Activated CD8-positive, alpha-beta memory T cell treated with anti-CD3 and anti-CD28 coated beads, Interleukin-2, amount 50 U/mL, for 1 hour (primary cell): ENCODE results near the gene MEIOC.
A peak's percentile ranks its signal among the peaks of the same experiment; 100 is the strongest.
"Not testable (repeated sequence)": the region's sequence is repeated elsewhere in the genome, so short reads cannot be mapped to it uniquely, and the experiment has no call there.

Experiments
- DNase-seq: peaks from one replicate; pipeline ENCODE4 v3.0.0-alpha.2; 2020; ENCODE audit errors: extremely low read depth

Gene MEIOC

DNA sequence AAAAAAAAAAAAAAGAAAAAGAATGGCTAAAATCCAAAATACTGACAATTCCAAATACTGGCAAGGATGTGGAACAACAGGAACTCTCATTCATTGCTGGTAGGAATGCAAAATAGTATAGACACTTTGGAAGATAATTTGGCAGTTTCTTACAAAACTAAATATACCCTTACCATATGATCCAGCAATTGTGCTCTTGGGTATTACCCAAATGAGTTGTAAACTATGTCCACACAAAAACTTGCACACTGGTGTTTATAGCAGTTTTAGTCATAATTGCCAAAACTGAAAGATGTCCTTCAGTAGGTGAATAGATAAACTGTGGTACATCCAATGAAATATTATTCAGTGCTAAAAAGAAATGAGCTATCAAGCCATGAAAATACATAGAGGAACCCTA, 8.5 kb upstream of the MEIOC start:
- no peak for DNase-seq

DNA sequence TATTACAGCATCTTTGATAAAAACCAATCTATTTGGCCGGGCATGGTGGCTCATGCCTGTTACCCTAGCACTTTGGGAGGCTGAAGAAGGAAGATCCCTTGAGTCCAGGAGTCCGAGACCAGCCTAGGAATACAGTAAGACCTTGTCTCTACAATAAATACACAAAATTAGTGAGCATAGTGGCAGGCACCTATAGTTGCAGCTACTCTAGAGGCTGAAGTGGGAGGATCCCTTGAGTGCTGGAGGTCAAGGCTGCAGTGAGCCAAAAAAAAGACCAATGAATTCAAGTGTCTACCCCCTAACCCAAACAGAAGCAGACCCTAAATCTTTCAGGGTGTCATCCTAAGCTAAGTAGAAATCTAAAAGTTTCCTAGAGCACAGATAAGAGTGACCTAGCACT, 7.3 kb upstream of the MEIOC start:
- no peak for DNase-seq

DNA sequence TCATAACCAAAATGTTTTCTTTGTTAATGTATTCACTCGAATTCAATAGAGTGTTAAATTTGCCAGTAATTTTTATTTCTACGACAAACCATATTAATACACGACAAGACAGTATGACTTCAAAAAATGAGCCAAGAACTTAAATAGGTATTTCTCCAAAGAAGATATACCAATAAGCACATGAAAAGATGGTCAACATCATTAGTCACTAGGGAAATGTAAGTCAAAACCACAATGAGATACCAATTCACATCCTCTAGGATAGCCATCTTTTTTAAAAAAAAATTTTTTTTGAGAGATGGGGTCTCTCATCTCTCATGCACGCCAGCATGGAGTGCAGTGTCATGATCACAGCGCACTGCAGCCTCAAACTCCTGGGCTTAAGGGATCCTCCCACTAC, 5.0 kb upstream of the MEIOC start:
- DNase-seq, result no peak

DNA sequence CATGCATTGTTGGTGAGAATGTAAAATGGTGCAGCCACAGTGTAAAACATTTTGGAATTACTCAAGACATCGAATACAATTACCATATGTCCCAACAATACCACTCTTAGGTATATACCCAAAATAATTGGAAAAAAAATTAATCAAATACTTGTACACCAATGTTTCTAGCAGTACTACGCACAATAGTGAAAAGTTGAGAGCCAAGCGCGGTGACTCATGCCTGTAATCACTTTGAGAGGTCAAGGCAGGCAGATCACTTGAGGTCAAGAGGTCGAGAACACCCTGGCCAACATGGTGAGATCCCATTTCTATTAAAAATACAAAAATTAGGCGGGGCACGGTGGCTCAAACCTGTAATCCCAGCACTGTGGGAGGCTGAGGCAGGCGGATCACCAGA, 3.5 kb upstream of the MEIOC start:
- DNase-seq, result no peak

DNA sequence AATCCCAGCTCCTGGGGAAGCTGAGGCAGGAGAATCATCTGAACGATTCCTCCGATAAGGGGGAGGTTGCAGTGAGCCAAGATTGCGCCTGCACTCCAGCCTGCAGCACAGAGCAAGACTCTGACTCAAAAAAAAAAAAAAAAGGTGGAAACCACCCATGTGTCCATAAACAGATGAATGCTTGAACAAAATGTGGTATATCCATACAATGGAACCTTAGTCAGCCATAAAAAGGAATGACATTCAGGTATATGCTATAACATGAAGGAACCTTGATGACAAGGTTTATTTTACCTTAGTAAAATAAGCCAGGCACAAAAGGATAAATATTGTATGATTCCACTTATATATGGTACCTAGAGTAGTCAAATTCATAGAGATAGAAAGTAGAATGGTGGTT, 2.9 kb upstream of the MEIOC start:
- DNase-seq, result no peak

DNA sequence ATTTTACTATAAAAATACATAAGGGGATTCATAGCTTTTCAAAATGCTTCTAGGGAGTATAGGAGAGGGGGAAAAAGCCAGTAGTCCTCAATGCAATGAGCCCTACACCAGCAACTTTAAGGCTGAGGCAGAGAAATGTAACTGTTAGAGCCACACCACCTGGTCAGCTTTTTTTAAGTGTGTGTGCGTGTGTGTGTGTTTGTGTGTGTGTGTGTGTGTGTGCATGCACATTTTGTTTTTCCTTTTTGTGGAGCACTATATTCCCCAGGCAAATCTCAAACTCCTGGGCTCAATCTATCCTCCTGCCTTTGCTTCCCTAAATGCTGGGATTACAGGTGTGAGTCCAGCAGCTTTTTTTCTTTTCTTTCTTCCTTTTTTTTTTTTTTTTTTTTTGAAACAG, 2.3 kb upstream of the MEIOC start:
- DNase-seq, result no peak

DNA sequence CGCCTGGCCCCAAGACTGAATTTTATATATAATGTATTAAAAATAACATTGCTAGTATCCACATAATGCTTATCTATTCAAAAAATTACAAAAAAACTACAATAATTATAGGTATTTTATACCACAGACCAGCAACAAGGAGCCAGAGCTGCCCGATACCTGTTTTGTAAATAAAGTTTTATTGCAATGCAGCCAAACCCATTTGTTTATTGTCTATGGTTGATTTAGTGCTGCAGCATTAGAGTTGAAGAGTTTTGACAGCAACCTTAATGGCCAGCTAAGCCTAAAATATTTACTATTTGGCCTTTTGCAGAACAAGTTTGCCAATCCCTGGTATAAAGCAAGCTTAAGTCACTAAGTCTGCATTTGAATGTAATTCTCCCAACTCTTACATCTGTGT, 5.6 kb downstream of the MEIOC start:
- no peak for DNase-seq

DNA sequence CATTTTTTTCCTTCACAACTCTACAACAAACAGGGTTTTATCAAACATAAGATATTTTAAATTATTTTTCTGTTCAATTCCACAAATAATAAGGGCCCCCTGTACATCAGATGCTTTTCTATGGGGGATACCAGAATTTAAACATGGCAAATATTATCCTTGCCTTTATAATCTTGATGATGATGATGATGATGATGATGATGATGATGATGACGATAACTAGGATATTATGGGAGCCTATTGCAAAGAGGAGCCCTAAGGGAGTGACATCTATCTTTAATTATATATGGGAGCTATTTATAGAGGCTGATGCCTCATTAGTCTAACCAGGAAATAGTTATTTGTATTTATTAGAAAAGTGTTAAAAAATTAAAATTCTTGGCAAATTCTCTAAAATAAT, 6.8 kb downstream of the MEIOC start:
- no peak for DNase-seq

DNA sequence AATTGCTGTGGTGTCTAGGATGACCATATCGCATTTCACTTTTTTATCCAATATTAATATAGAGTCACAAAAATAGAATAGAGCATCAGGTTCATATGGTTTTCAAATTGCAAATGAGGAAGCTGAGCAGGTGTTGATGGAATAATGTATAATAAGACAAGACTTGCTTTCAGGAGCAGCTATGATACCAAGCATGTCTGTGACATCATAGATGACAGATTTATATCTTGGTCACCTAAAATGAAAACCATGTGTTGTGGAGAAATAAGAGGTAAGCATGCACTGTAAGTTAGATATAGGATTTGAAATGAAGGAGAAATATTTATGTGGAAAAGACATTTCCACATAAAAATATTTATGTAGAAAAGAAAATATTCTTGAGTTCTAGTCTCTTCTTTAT, 8.6 kb downstream of the MEIOC start:
- DNase-seq, result no peak

DNA sequence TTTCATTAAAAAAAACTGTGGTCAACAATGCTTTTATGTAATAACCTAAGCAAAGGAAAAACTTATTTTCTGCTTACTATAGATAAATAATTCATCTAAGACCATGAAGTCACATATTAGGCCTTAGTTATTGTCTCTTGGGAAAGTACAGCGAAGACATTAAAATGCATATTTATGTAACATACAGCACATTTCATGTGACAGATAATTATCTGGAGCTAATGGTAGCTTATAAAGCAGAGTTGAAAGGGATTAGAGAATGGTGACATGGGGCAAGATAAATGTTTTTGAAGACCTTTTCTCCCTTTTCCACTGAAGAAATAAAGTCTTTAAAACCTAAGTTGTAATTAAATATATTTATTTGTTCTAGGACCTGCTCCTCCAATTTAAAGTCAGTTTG, 9.7 kb downstream of the MEIOC start:
- no peak for DNase-seq

DNA sequence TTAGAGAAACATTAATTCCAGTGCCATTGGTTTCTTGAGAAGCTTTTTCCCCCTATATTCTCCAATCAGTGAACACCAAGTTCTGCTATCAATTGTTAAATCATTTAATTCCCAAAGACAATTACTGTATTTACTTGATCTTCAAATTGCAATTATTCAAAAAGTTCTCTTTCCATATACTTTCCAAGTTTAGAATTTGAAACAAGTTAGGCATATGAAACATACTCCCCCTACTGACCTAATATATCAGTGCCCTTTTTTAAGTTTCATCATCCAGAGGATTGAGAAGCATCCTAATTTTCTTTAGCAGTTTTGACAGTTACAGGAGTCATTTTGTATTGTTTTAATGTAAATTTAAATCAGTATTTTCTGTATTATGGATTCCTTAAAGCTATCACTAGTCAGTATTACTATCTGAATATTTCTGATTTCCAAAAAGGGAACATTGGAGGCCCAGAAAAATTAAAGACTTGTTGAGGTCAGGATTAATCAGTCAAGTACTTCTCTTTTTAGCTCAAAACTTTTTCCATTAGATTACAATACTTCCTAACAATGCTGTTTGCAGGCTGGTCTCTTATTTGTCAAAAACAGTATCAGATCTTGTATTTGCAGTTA, 16.3 kb downstream of the MEIOC start:
- no peak for DNase-seq

DNA sequence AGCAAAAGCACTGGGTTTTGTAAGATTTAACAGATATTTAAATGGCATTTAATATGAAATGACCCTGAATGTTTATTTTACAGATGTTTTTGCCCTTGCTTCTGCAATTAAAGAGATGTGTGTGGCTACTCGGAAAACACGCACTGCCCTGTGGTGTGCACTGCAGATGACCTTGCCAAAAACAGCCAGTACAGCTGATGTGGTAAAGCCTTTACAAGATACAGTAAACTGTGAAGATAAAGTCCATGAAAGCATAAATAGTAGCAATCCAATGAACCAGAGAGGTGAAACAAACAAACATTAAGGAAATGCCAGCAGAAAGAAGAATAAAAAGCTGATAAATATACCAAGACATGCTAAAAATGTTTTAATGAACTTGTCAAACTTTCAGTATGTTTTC, 17.6 kb downstream of the MEIOC start:
- DNase-seq, result no peak

DNA sequence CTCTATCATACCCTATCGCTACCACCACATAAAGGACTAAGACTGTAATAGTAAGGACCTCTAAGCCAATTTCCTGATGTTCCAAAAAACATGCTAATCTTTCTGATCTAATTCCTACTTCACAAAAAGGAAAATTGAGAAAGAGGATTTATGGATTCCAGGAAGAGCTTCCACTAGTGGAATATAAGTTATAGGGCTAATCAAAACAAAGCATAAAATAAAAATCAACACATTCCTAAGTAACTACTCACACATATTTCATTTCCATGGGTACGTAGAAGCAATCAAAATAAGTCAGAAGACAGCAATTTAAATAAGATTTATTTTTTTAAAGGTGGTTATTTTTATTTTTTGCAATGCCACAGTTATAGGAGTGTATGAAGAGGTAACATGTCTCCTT, 20.9 kb downstream of the MEIOC start:
- DNase-seq, result no peak

DNA sequence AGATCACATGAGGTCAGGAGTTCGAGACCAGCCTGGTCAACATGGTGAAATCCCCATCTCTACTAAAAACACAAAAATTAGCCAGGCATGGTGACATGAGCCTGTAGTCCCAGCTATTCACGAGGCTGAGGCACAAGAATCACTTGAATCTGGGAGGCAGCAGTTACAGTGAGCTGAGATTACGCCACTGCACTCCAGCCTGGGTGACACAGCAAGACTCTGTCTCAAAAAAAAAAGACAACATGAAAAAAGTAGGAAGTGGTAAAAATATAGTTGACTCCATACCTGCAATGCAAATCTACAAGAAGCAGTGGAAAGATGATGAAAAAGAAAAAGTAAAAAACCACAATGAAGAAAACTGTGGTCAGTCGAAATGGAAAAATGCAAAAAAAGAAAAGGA, 27.0 kb downstream of the MEIOC start:
- not testable (repeated sequence) for DNase-seq

DNA sequence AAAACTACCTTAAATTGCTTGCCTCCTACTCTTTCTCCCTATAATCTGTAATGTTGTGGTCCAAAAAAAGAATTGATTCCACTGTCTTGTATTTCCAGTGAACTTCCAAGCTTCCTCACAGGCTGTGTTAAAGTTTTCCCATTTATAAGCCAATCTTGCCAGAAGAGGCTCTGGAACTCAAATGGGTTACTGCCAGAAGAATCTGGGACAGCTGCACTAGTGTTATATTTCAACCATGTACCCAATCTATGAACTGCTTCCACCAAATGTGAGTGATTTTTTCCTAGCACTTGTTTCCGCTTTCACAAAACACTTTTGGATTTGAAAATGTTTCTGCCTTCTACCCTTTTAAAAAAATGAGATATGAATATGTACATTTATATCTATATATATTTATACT, 31.5 kb downstream of the MEIOC start:
- DNase-seq, result no peak

DNA sequence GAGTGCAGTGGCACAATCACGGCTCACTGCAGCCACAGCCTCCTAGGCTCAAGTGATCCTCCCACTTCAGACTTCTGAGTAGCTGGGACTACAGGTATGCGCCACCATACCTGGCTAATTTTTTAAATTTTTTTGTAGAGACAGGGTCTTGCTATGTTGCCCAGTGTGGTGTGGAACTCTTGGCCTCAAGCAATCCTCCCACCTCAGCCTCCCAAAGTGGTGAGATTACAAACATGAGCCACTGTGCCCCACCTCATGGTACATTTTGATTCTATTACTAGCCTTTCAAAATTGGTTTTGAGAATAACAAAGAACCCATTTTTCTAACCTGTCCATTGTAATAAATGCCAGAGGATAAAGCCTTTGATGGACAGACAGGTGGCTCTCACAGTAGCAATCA, 31.9 kb downstream of the MEIOC start:
- DNase-seq, result no peak

DNA sequence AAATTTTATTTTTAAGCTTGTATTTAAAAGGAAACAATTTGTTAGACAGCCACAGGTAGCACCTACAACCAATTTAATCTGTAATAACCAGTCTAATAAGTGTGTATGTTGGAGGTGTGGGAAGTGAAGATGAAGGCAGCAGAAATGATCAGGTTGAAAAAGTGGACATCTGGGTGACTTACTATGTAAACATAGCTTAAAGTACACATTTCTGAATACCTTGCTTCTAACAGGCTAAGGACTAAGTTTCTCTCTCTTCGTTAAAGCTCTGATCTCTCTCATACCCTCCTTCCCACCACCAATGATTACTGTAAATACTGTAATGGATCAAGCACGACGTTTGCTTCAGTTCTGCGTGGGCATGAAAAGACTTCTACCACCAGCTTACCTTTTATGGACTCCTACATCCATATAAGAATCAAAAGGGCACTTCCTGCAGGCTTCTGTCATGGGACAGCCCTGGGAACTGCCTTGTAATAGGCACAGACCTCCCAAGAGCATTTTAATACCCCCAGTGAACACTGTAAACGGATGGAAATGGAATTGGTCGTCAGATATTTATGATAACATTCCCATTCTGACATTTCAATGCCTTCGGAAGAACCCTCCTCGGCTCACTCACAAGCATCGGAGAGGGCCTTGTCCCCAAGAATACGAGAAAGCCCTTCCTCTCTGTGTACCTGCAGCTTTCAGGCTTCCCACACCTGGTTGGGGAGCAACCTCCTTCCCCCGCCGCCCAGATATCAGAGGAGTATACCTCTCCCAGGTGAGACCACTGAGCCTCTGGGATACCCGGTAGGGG, 32.6 kb downstream of the MEIOC start:
- DNase-seq, result no peak

DNA sequence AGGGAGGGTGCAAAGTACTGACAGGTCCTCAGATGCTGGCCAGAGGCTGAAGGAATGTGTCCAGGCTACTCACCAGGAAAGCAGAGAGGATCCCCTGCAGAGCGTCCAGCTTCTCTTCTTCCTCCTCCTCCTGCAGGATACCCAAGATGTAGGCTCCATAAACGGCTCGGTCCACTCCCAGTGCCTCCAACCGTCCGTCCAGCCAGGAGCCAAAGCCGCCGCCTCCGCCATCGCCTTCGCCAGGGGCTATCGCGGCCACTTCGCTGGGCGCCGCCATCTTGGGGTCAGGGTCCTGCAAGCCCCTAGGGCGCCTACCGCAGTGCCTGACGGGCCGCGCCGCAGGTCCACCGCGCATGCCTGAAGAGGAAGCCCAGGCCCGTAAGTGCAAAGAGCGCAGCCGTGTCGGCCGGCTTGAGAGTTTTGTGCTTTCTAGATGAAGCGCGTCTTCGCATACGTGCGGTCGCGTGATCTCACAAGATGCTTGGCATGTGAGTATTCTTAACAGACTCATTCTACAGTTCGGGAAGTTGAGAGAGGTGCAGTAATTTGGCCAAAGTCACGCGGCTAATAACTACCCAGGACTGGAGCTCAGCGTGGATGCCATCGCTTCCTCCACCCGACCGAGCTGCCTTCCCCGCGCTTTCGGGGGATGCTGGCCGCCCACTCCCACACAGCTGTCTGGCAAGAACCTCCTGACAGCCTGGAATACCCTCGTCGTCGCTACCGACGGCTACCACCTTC, 33.4 kb downstream of the MEIOC start, which contains the start of gene CCDC43:
Gene CCDC43 (minus strand): TSS at position 300 of the 741 bp plus-strand sequence. CDS start 23 bp downstream, at position 277.
- DNase-seq, result peak; percentile 76

DNA sequence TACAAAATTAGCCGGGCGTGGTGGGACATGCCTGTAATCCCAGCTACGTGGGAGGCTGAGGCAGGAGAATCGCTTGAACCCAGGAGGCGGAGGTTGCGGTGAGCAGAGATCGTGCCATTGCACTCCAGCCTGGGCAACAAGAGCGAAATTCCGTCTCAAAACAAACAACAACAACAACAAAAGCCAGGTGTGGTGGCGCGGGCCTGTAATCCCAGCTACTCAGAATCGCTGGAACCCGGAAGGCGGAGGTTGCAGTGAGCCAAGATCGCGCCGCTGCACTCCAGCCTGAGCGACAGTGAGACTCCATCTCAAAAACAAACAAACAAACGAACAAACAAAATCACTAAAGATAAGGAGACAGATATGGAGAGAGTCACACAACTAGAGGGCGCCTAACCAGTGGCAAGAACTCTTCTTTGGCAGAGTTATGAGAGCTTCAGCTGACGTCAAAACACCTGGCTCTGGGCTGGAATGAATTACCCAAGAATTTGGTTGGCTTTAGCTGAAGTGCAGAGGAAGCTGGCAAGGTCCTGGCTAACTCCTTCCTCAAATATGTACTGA, 34.6 kb downstream of the MEIOC start:
- not testable (repeated sequence) for DNase-seq

DNA sequence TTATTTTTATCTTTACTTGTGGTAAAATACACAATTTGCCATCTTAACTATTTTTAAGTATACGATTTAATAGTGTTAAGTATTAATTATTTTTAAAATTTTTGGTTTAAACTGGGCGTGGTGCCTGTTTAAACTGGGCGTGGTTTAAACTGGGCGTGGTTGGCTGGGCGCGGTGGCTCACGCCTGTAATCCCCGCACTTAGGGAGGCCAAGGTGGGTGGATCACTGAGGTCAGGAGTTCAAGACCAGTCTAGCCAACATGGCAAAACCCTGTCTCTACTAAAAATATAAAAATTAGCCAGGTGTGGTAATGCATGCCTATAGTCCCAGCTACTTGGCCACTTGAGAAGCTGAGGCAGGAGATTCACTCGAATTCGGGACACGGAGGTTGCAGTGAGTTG, 37.3 kb downstream of the MEIOC start:
- DNase-seq, result no peak

DNA sequence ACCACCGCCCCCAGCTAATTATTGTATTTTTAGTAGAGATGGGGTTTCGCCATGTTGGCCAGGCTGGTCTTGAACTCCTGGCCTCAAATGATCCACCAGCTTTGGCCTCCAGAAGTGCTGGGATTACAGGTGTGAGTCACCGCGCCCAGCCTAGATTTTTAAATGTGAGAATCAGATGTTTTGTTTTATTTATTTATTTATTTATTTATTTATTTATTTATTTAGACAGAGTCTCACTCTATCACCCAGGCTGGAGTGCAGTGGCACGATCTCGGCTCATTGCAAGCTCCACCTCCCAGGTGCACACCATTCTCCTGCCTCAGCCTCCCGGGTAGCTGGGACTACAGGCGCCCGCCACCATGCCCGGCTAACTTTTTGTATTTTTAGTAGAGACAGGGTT, 44.0 kb downstream of the MEIOC start:
- not testable (repeated sequence) for DNase-seq

DNA sequence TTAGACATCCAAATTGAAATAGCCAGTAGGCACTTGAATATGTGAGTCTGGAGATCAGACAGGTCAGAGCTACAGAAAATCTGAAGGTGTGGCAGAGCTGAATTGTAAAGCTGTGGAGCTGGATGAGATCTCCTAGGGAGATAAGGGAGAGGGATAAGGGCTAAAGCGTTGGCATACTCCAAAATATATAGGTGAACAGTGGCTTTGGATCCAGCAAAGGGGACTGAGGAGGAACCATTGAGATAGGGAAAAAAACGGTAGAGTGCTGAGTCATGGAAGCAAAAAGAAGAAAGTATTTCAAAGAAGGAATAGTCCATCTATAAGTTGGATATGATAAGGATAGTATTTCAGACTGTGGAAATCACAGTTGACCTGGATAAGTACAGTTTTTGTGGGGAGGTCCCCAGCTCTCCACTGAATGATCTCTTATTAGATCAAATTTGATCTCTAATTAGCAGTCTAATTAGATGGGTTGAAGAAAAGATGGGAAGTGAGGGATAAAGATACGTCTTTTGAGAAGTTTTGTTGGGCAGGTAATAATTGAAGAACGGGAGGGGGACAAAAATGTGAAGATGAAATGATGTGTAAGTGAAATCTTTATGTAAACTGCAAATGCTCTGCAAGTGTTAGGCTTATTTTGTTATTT, 51.6 kb downstream of the MEIOC start:
- DNase-seq, result no peak
